GM12878 (cell line): ENCODE results near the gene BBS9. TPM values are rescaled to one million over a fixed set of nuclear protein-coding genes. Genes with fewer than 3 reads are reported as not detected.

Experiments used
- ATAC-seq: fragments of 200-7000 bp; cut with Tn5 transposase; 3 replicates; pipeline ENCODE4 v1.9.1; 2020; ENCODE audit warnings: mild to moderate bottlenecking, moderate library complexity
- BruUV-seq: library from RNA; stranded (reverse); fragments of 400-500 nt; replicated peaks from 2 replicates; lab custom pipeline; 2021; lab: Mats Ljungman, UMichigan
- CTCF ChIA-PET: fragments of 300-600 bp; sonication (Branson Sonifier 250); formaldehyde crosslinking; extraction: SDS; loops from one replicate; lab custom pipeline; 2021; ENCODE audit warnings: inconsistent platforms; lab: Yijun Ruan, JAX
- POLR2A ChIA-PET: fragments of 350-600 bp; formaldehyde crosslinking; extraction: SDS; loops from one replicate; lab custom pipeline; 2021; ENCODE audit warnings: inconsistent platforms; lab: Charles Lee
- RAD21 ChIA-PET: fragments of 300-600 bp; sonication (Branson Sonifier 250); formaldehyde crosslinking; loops from one replicate; lab custom pipeline; 2023; ENCODE audit warnings: antibody characterized with exemption; ENCODE audit not compliant: unreplicated experiment; lab: Charles Lee
- SMC1A ChIA-PET: fragments of 300-600 bp; sonication (Branson Sonifier 250); formaldehyde crosslinking; loops from one replicate; lab custom pipeline; 2023; ENCODE audit not compliant: unreplicated experiment, uncharacterized antibody; lab: Charles Lee
- DNase-seq: peaks from one replicate; pipeline ENCODE4 v3.0.0-alpha.2; 2011; ENCODE audit warnings: low read depth, low spot score
- FAIRE-seq: peaks from 3 replicates; lab custom pipeline; 2011; peaks lifted over from hg19 to GRCh38; lab: Jason Lieb, UNC
- H2AFZ ChIP-seq: 2 replicates; pipeline ENCODE4 v1.6.0; 2011; ENCODE audit warnings: low read depth, low read length, control low read depth; ENCODE audit not compliant: control insufficient read depth
- H3K27ac ChIP-seq: 2 replicates; pipeline ENCODE4 v1.5.1; 2011; ENCODE audit warnings: control low read depth; ENCODE audit not compliant: control insufficient read depth, insufficient read depth
- H3K27me3 ChIP-seq, 2 experiments: replicated peaks in 1 of 2; 2 replicates each; pipeline versions ENCODE4 v1.6.0 to v1.6.1; 2011; ENCODE audit warnings: low read length in 1 of 2; ENCODE audit not compliant: control insufficient read depth in 2 of 2, insufficient read depth in 2 of 2
- H3K36me3 ChIP-seq, 2 experiments: 2 replicates each; pipeline ENCODE4 v1.5.1; 2011; ENCODE audit warnings: low read length in 1 of 2; ENCODE audit not compliant: control insufficient read depth in 2 of 2, insufficient read depth in 2 of 2
- H3K4me1 ChIP-seq: 2 replicates; pipeline ENCODE4 v1.6.1; 2011; ENCODE audit warnings: mild to moderate bottlenecking, low read length, moderate library complexity, mixed read lengths; ENCODE audit not compliant: control insufficient read depth, insufficient read depth
- H3K4me2 ChIP-seq: 2 replicates; pipeline ENCODE4 v1.6.0; 2011; ENCODE audit warnings: control low read depth; ENCODE audit not compliant: control insufficient read depth, insufficient read depth
- H3K4me3 ChIP-seq: fragments of 200-600 bp; sonication (generic); 2 replicates; pipeline ENCODE4 v1.5.1; 2016
- H3K79me2 ChIP-seq: 2 replicates; pipeline ENCODE4 v1.6.0; 2011; ENCODE audit warnings: low read length; ENCODE audit not compliant: control insufficient read depth, insufficient read depth
- H3K9ac ChIP-seq: 2 replicates; pipeline ENCODE4 v1.8.0; 2011; ENCODE audit warnings: low read length, control low read depth, mixed read lengths; ENCODE audit not compliant: control insufficient read depth, insufficient read depth
- H3K9me3 ChIP-seq: replicated peaks from 3 replicates; pipeline ENCODE4 v1.5.1; 2011; ENCODE audit warnings: mild to moderate bottlenecking, low read length; ENCODE audit not compliant: control insufficient read depth, insufficient read depth
- H4K20me1 ChIP-seq: 2 replicates; pipeline ENCODE4 v1.6.0; 2011; ENCODE audit not compliant: control insufficient read depth, insufficient read depth
- BACH1 ChIP-seq: fragments of 450-650 bp; IDR thresholded peaks from 2 replicates; pipeline ENCODE4 v1.6.1; 2017; ENCODE audit warnings: mild to moderate bottlenecking, borderline replicate concordance
- BMI1 ChIP-seq: fragments of 450-650 bp; IDR thresholded peaks from 2 replicates; pipeline ENCODE4 v1.6.1; 2016; ENCODE audit warnings: mild to moderate bottlenecking, moderate library complexity, borderline replicate concordance
- CEBPB ChIP-seq, 2 experiments: fragments of 150-350 bp in 1 of 2; IDR thresholded peaks; 2 replicates each; pipeline ENCODE4 v1.6.1; 2012 to 2014; ENCODE audit warnings: low read depth in 2 of 2, low read length in 2 of 2, borderline replicate concordance in 1 of 2, inconsistent platforms in 1 of 2
- FOXM1 ChIP-seq: IDR thresholded peaks from 2 replicates; pipeline ENCODE4 v1.6.1; 2012; ENCODE audit warnings: low read depth, mild to moderate bottlenecking, inconsistent platforms, low read length, moderate library complexity
- HCFC1 ChIP-seq: fragments of 150-350 bp; IDR thresholded peaks from 2 replicates; pipeline ENCODE4 v1.6.1; 2014; ENCODE audit warnings: low read length
- HDAC2 ChIP-seq: fragments of 200-600 bp; sonication (generic); IDR thresholded peaks from 2 replicates; pipeline ENCODE4 v1.6.1; 2017
- IRF3 ChIP-seq: fragments of 450-650 bp; IDR thresholded peaks from 2 replicates; pipeline ENCODE4 v1.6.1; 2014; ENCODE audit warnings: mild to moderate bottlenecking
- JUND ChIP-seq: IDR thresholded peaks from 2 replicates; pipeline ENCODE4 v1.6.1; 2012; ENCODE audit warnings: low read depth, mild to moderate bottlenecking, low read length, improper control_type of control experiment, moderate library complexity
- KLF5 ChIP-seq: fragments of 450-650 bp; IDR thresholded peaks from 2 replicates; pipeline ENCODE4 v1.6.1; 2014; ENCODE audit warnings: mild to moderate bottlenecking; ENCODE audit not compliant: partially characterized antibody
- MYB ChIP-seq: fragments of 150-350 bp; IDR thresholded peaks from 2 replicates; pipeline ENCODE4 v1.6.1; 2014; ENCODE audit warnings: mild to moderate bottlenecking, low read depth, low read length, borderline replicate concordance
- NFXL1 ChIP-seq: fragments of 450-650 bp; IDR thresholded peaks from 2 replicates; pipeline ENCODE4 v1.6.1; 2017; ENCODE audit warnings: antibody characterized with exemption, mild to moderate bottlenecking, borderline replicate concordance
- RAD51 ChIP-seq: fragments of 450-650 bp; IDR thresholded peaks from 2 replicates; pipeline ENCODE4 v1.6.1; 2016; ENCODE audit warnings: moderate library complexity, mild to moderate bottlenecking, inconsistent platforms
- SREBF1 ChIP-seq: IDR thresholded peaks from 2 replicates; pipeline ENCODE4 v1.6.1; 2012; ENCODE audit warnings: mild to moderate bottlenecking, low read length
- ZNF207 ChIP-seq: fragments of 450-650 bp; IDR thresholded peaks from 2 replicates; pipeline ENCODE4 v1.6.1; 2014; ENCODE audit warnings: antibody characterized with exemption, mild to moderate bottlenecking, borderline replicate concordance
- ZNF217 ChIP-seq: fragments of 450-650 bp; IDR thresholded peaks from 2 replicates; pipeline ENCODE4 v1.6.1; 2017; ENCODE audit warnings: antibody characterized with exemption, mild to moderate bottlenecking
- ZZZ3 ChIP-seq: IDR thresholded peaks from 2 replicates; pipeline ENCODE4 v1.6.1; 2011; ENCODE audit warnings: low read depth; ENCODE audit not compliant: control insufficient read depth, insufficient read length
- WGBS: methylation state at CpG from one replicate; pipeline ENCODE4 v1.1.6; 2016; ENCODE audit warnings: low lambda C conversion rate; ENCODE audit not compliant: insufficient replicate concordance, insufficient coverage; ENCODE audit errors: missing lambda C conversion rate; 5-methylcytosine and 5-hydroxymethylcytosine counted together
- in situ Hi-C: fragments of 300-500 bp; cut with MboI; formaldehyde crosslinking; loops from 9 replicates; pipeline ENCODE4 v1.14.3; 2018; ENCODE audit warnings: mixed read lengths
- intact Hi-C: fragments of 100-400 bp; cut with micrococcal nuclease; formaldehyde crosslinking; loops from one replicate; pipeline ENCODE4 v1.14.2; 2022; ENCODE audit not compliant: unreplicated experiment
- polyA plus RNA-seq, 11 experiments: library from polyadenylated mRNA; depleted of rRNA in 4 of 11; unstranded in 6 of 11; stranded (reverse) in 5 of 11; fragments of >200 nt; fragmentation: Nextera tagmentation in 4 of 11; fragmentation: Illumina TruSeq in 1 of 11; extraction: Ambion mirVana in 4 of 11; extraction: Trizol in 1 of 11; gene quantifications; 1 replicate in 1 of 11; 2 replicates in 10 of 11; pipeline versions ENCODE4 v1.2.1 to v1.2.3, GENCODE V29; 2011 to 2016; ENCODE audit warnings: inconsistent platforms in 2 of 11, missing spikeins in 2 of 11, low read depth in 1 of 11
- total RNA-seq, 4 experiments: library from RNA; depleted of rRNA in 3 of 4; stranded (reverse); fragments of >200 nt in 3 of 4; fragmentation: Illumina TruSeq in 1 of 4; extraction: Trizol in 1 of 4; gene quantifications; 2 replicates each; pipeline versions ENCODE4 v1.2.1 to v1.2.3, GENCODE V29; 2013 to 2021
- TF ChIP-seq, protein P1 (sequence below): fragments of 450-650 bp; IDR thresholded peaks from 2 replicates; pipeline ENCODE4 v1.6.1; 2017; ENCODE audit warnings: low read depth, mild to moderate bottlenecking, moderate library complexity
- TF ChIP-seq, protein P2 (sequence below): fragments of 450-650 bp; formaldehyde crosslinking; IDR thresholded peaks from 2 replicates; pipeline ENCODE4 v1.4.0; 2020; ENCODE audit warnings: mild to moderate bottlenecking, moderate library complexity
- TF ChIP-seq, protein P3 (sequence below): fragments of 450-650 bp; conservative IDR thresholded peaks from 2 replicates; pipeline ENCODE4 v1.6.1; 2017; ENCODE audit warnings: mild to moderate bottlenecking, moderate library complexity

BBS9 gene
- total and polyA plus RNA-seq, 10 of the 15 experiments (the other 5 are each of a cell fraction or from before 2014, with no cell fraction given): 1.2 to 5.6 (median 2.3) TPM

GRCh38 chr7:33601101-33601500 is 471.7 kb downstream of the BBS9 start:
- RAD21 ChIA-PET: no interaction called here
- H3K9me3 ChIP-seq: no peaks in the 10 kb centered on the region
- no peaks in the 10 kb centered on the region for H3K27me3 ChIP-seq
- H3K79me2 ChIP-seq: no peaks in the 10 kb centered on the region
- no peak overlapping the region for H3K4me2 ChIP-seq
- SMC1A ChIA-PET: no interaction called here
- no peak overlapping the region for H3K9ac ChIP-seq
- CTCF ChIA-PET: no interaction called here
- FAIRE-seq (no peak), DNase-seq (no peak), ATAC-seq (no peak)
- no peak overlapping the region for H3K4me3 ChIP-seq
- TF ChIP-seq HDAC2: no peak
- TF ChIP-seq NFXL1: no peak
- no peak for TF ChIP-seq KLF5
- TF ChIP-seq BACH1: no peak
- TF ChIP-seq HCFC1: no peak
- no peak for TF ChIP-seq RAD51
- no peak for TF ChIP-seq SREBF1
- TF ChIP-seq MYB: no peak
- TF ChIP-seq ZZZ3: no peak
- no peak for TF ChIP-seq CEBPB (IDR thresholded peaks at IDR 0.05; ENCODE audit: borderline replicate concordance in 1 of 2, low read depth in 2 of 2, low read length in 2 of 2)
- no peak for TF ChIP-seq BMI1
- TF ChIP-seq, protein P1, sequence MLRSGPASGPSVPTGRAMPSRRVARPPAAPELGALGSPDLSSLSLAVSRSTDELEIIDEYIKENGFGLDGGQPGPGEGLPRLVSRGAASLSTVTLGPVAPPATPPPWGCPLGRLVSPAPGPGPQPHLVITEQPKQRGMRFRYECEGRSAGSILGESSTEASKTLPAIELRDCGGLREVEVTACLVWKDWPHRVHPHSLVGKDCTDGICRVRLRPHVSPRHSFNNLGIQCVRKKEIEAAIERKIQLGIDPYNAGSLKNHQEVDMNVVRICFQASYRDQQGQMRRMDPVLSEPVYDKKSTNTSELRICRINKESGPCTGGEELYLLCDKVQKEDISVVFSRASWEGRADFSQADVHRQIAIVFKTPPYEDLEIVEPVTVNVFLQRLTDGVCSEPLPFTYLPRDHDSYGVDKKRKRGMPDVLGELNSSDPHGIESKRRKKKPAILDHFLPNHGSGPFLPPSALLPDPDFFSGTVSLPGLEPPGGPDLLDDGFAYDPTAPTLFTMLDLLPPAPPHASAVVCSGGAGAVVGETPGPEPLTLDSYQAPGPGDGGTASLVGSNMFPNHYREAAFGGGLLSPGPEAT: no peak
- no peak for TF ChIP-seq JUND
- no peak for TF ChIP-seq ZNF207
- no peak for TF ChIP-seq FOXM1
- TF ChIP-seq, protein P2, sequence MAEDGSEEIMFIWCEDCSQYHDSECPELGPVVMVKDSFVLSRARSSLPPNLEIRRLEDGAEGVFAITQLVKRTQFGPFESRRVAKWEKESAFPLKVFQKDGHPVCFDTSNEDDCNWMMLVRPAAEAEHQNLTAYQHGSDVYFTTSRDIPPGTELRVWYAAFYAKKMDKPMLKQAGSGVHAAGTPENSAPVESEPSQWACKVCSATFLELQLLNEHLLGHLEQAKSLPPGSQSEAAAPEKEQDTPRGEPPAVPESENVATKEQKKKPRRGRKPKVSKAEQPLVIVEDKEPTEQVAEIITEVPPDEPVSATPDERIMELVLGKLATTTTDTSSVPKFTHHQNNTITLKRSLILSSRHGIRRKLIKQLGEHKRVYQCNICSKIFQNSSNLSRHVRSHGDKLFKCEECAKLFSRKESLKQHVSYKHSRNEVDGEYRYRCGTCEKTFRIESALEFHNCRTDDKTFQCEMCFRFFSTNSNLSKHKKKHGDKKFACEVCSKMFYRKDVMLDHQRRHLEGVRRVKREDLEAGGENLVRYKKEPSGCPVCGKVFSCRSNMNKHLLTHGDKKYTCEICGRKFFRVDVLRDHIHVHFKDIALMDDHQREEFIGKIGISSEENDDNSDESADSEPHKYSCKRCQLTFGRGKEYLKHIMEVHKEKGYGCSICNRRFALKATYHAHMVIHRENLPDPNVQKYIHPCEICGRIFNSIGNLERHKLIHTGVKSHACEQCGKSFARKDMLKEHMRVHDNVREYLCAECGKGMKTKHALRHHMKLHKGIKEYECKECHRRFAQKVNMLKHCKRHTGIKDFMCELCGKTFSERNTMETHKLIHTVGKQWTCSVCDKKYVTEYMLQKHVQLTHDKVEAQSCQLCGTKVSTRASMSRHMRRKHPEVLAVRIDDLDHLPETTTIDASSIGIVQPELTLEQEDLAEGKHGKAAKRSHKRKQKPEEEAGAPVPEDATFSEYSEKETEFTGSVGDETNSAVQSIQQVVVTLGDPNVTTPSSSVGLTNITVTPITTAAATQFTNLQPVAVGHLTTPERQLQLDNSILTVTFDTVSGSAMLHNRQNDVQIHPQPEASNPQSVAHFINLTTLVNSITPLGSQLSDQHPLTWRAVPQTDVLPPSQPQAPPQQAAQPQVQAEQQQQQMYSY (CRISPR knock-in tag): no peak
- TF ChIP-seq ZNF217: no peak
- TF ChIP-seq IRF3: no peak
- TF ChIP-seq, protein P3, sequence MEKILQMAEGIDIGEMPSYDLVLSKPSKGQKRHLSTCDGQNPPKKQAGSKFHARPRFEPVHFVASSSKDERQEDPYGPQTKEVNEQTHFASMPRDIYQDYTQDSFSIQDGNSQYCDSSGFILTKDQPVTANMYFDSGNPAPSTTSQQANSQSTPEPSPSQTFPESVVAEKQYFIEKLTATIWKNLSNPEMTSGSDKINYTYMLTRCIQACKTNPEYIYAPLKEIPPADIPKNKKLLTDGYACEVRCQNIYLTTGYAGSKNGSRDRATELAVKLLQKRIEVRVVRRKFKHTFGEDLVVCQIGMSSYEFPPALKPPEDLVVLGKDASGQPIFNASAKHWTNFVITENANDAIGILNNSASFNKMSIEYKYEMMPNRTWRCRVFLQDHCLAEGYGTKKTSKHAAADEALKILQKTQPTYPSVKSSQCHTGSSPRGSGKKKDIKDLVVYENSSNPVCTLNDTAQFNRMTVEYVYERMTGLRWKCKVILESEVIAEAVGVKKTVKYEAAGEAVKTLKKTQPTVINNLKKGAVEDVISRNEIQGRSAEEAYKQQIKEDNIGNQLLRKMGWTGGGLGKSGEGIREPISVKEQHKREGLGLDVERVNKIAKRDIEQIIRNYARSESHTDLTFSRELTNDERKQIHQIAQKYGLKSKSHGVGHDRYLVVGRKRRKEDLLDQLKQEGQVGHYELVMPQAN: no peak
- H3K4me1 ChIP-seq: no peaks in the 10 kb centered on the region
- H2AFZ ChIP-seq: no peak overlapping the region
- no peaks in the 10 kb centered on the region for H4K20me1 ChIP-seq
- in situ Hi-C loops: no loop called here
- BruUV-seq: no TSS peak
- intact Hi-C loops: no loop called here
- POLR2A ChIA-PET: no interaction called here
- H3K36me3 ChIP-seq: no peaks in the 10 kb centered on the region
- WGBS: 44% methylated on average over 4 of the region's 4 CpGs
- no peak overlapping the region for H3K27ac ChIP-seq
